ENCODE measurements around the gene ABCC3.

The ABCC3 gene

DNA sequence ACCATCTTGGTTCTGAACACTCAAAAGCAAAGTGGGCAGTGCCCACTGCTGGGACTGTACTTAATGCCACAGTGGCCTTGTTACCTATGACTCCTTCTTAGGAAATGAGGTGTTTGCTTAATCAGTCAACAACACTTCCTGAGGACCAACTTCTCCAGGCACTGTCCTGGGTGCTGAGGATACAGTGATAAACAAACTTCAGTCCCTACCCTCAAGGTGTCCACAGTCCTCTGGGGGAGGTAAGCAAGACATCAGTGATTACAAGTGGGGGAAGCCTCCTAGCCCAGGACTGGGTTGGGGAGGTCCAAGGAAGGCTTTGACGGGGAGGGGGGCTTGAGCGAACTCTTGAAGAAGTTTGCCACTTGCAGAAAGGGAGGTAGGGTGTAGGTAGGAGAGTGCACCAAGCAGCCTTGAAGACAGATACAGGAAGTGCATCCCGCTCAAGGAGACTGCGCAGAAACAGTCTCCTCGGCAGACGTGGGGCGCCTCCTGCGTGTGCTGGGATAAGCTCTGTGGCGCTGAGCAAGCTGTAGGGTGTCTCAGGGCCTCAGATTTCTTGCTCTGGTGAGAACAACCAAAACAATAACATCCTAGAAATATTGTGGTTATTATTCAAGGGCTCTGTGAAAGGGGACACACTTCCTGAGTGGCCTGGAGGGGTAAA is 2.6 kb upstream of the ABCC3 start:
- TF ChIP-seq, protein P1, sequence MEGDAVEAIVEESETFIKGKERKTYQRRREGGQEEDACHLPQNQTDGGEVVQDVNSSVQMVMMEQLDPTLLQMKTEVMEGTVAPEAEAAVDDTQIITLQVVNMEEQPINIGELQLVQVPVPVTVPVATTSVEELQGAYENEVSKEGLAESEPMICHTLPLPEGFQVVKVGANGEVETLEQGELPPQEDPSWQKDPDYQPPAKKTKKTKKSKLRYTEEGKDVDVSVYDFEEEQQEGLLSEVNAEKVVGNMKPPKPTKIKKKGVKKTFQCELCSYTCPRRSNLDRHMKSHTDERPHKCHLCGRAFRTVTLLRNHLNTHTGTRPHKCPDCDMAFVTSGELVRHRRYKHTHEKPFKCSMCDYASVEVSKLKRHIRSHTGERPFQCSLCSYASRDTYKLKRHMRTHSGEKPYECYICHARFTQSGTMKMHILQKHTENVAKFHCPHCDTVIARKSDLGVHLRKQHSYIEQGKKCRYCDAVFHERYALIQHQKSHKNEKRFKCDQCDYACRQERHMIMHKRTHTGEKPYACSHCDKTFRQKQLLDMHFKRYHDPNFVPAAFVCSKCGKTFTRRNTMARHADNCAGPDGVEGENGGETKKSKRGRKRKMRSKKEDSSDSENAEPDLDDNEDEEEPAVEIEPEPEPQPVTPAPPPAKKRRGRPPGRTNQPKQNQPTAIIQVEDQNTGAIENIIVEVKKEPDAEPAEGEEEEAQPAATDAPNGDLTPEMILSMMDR (IDR thresholded peaks at IDR 0.05; ENCODE audit: borderline replicate concordance, control extremely low read depth, extremely low read depth, insufficient read depth, missing control alignments) = no peak
- no peak for DNase-seq (ENCODE audit: low spot score)
- in situ Hi-C loops (cut with MboI; ENCODE audit: low sequenced_read_pairs, unreplicated experiment) = no loop called here

GRCh38 chr17:50632637-50633036 is 2.0 kb upstream of the ABCC3 start:
- in situ Hi-C loops (cut with MboI; ENCODE audit: low sequenced_read_pairs, unreplicated experiment) = no loop called here
- peak; percentile 69 for DNase-seq (ENCODE audit: low spot score)

DNA sequence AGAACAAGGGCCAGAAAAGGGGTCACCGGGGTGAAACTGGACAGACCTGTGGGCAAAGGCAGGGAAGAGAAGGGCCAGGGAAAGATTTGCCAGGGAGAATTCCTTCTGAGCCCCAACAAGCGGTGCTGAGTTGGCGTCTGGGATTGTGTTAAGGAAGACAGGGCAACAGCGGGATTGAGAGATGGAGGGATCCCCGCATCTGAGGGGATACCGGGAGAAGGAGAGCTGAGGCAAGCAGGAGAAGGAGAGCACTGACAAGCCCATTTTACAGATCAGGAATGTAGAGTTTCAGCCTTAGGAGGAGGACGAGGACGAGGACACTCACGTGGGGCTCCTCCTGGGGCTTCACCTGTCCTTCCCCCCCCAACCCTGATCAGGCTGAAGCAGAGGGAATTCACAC is 998 bp upstream of the ABCC3 start:
- DNase-seq (ENCODE audit: low spot score) = no peak
- TF ChIP-seq, protein P1 (IDR thresholded peaks at IDR 0.05; ENCODE audit: borderline replicate concordance, control extremely low read depth, extremely low read depth, insufficient read depth, missing control alignments) = no peak

More at GRCh38 chr17:50632637-50633036, 2.0 kb upstream of the ABCC3 start:
- TF ChIP-seq, protein P1 (IDR thresholded peaks at IDR 0.05; ENCODE audit: borderline replicate concordance, control extremely low read depth, extremely low read depth, insufficient read depth, missing control alignments) = no peak

DNA sequence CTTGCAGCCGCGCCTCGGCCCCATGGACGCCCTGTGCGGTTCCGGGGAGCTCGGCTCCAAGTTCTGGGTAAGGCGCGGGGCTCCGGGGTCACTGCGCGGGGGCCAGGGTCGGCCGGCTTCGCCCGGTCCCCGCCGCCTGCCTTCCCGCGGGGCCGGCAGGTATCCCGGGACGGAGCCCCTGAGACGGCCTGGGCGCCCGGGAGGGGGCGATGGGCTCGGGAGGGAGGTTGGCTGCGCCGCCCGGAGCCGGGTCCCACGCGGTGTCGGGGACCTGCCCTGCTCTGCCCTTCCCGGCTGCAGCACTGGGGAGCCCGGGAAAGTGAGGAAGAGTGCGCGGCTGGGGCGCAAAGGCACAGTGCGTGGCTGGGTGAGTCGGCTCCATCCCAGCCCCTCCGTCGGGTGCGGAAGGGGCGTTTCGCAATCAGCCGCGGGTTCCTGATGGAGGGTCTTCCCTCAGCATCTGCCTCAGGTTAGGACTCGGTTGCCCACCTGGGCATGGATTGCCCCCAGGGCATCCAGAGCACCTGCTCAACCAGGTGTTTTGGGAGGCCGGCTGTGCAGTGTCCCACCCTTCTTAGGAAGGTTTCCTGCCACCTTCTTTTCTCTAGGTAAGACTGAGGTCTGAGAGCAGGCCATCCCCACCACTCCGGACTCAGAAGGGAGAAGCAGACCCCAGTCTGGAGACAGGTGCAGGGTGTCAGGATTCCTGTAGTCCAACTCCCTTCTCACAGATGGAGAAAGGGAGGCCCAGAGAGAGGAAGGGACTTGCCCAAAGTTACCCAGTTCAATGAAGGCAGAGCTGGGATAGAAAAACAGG is 442 bp downstream of the ABCC3 start:
- in situ Hi-C loops (cut with MboI; ENCODE audit: low sequenced_read_pairs, unreplicated experiment) = no loop called here
- DNase-seq (ENCODE audit: low spot score) = no peak
- TF ChIP-seq, protein P1 (IDR thresholded peaks at IDR 0.05; ENCODE audit: borderline replicate concordance, control extremely low read depth, extremely low read depth, insufficient read depth, missing control alignments) = no peak

More for the DNA sequence above, 998 bp upstream of the ABCC3 start:
- in situ Hi-C loops (cut with MboI; ENCODE audit: low sequenced_read_pairs, unreplicated experiment) = no loop called here

DNA sequence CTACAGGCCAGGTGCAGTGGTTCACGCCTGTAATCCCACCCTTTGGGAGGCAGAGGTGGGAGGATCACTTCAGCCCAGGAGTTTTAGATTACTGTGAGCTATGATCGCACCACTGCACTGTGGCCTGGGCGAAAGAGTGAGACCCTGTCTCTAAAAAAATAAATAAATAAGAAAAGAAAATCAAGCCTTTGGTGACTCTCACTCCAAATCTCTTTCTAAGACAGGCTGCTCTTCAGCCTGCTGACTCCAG is 976 bp downstream of the ABCC3 start:
- in situ Hi-C loops (cut with MboI; ENCODE audit: low sequenced_read_pairs, unreplicated experiment) = no loop called here
- DNase-seq (ENCODE audit: low spot score) = no peak
- TF ChIP-seq, protein P1 (IDR thresholded peaks at IDR 0.05; ENCODE audit: borderline replicate concordance, control extremely low read depth, extremely low read depth, insufficient read depth, missing control alignments) = no peak

DNA sequence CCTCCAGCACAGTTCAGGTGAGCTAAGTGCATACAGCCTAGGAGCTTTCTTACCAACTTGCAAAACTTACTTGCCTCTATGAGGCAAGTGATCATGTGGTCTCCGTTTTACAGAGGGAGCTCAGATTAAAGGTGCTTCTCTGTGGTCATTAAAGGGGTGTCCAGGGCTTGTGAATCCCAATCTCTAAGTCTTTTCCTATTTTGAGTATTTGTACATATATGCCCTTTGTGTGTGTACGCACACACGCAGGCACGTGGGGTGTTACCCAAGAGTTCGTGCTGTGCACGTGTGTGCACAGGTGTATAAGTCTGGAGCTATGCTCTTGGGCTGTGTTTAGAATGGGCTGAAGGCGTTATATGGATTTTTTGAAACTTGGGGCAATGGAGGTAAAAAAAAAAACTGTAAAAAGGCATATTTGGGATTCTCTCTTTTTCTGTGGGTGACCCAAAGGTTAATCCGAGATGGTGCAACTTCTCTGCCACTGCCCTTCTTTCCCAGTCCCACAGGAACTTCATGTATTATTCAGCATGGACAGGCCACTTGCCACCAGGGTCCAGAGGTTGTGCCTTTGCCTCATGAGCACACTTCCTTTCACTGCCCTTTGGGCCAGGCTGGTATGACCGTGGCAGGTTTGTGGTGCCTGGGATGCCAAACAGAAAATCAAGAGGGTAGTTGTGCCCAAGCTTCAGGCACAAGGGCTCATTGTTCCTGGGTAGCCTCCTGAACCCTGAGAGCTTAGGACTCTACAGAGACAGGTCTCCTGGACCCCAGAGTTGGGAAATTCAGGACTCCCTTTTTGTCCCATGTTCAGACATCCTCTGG is 1.5 kb downstream of the ABCC3 start:
- DNase-seq (ENCODE audit: low spot score) = no peak
- in situ Hi-C loops (cut with MboI; ENCODE audit: low sequenced_read_pairs, unreplicated experiment) = no loop called here
- TF ChIP-seq, protein P1 (IDR thresholded peaks at IDR 0.05; ENCODE audit: borderline replicate concordance, control extremely low read depth, extremely low read depth, insufficient read depth, missing control alignments) = no peak
